Measurements from ENCODE around the gene CEP104.

- TF ChIP-seq, protein P1, sequence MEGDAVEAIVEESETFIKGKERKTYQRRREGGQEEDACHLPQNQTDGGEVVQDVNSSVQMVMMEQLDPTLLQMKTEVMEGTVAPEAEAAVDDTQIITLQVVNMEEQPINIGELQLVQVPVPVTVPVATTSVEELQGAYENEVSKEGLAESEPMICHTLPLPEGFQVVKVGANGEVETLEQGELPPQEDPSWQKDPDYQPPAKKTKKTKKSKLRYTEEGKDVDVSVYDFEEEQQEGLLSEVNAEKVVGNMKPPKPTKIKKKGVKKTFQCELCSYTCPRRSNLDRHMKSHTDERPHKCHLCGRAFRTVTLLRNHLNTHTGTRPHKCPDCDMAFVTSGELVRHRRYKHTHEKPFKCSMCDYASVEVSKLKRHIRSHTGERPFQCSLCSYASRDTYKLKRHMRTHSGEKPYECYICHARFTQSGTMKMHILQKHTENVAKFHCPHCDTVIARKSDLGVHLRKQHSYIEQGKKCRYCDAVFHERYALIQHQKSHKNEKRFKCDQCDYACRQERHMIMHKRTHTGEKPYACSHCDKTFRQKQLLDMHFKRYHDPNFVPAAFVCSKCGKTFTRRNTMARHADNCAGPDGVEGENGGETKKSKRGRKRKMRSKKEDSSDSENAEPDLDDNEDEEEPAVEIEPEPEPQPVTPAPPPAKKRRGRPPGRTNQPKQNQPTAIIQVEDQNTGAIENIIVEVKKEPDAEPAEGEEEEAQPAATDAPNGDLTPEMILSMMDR (IDR thresholded peaks at IDR 0.05) = no peak
- TF ChIP-seq EZH2 (IDR thresholded peaks at IDR 0.05; ENCODE audit: borderline replicate concordance, insufficient read depth, low read depth, low read length, poor library complexity, severe bottlenecking) = no peak
These were observed 84.8 kb downstream of the CEP104 start for GRCh38 chr1:3772027-3772714.
